HG03432 (cell line): Measurements from ENCODE around the gene RNF144A.
A peak's percentile ranks its signal among the peaks of the same experiment; 100 is the strongest.

Experiments
- ATAC-seq: cut with Tn5 transposase; IDR thresholded peaks from one replicate; pipeline ENCODE4 v1.9.1; 2021; ENCODE audit warnings: mild to moderate bottlenecking, moderate library complexity; ENCODE audit not compliant: unreplicated experiment

Gene RNF144A

GRCh38 chr2:6906165-6906741 is 11.0 kb upstream of the RNF144A start:
- ATAC-seq: no peak

- ATAC-seq: no peak
These were observed 8.9 kb upstream of the RNF144A start for GRCh38 chr2:6908291-6908690.

GRCh38 chr2:6909431-6910385 is 7.5 kb upstream of the RNF144A start:
- ATAC-seq: peak; percentile 99

GRCh38 chr2:6911721-6912120 is 5.5 kb upstream of the RNF144A start:
- ATAC-seq: no peak

- ATAC-seq: no peak
These were observed 3.6 kb upstream of the RNF144A start for GRCh38 chr2:6913415-6914157.

- no peak for ATAC-seq
These were observed 2.4 kb upstream of the RNF144A start for GRCh38 chr2:6914828-6915227.

GRCh38 chr2:6915399-6915798 is 1.8 kb upstream of the RNF144A start:
- ATAC-seq: no peak

- no peak for ATAC-seq
These were observed 988 bp upstream of the RNF144A start for GRCh38 chr2:6916224-6916623.

GRCh38 chr2:6916736-6917070 is 509 bp upstream of the RNF144A start:
- no peak for ATAC-seq

GRCh38 chr2:6917761-6918421 is 679 bp downstream of the RNF144A start:
- peak; percentile 40 for ATAC-seq

- ATAC-seq: no peak
These were observed 2.9 kb downstream of the RNF144A start for GRCh38 chr2:6919901-6920742.

- ATAC-seq: no peak
These were observed 3.5 kb downstream of the RNF144A start for GRCh38 chr2:6920743-6921064.

- no peak for ATAC-seq
These were observed 4.2 kb downstream of the RNF144A start for GRCh38 chr2:6921321-6921922.

GRCh38 chr2:6922201-6922656 is 5.0 kb downstream of the RNF144A start:
- no peak for ATAC-seq

- ATAC-seq: no peak
These were observed 6.1 kb downstream of the RNF144A start for GRCh38 chr2:6923319-6923718.

GRCh38 chr2:6924101-6924923 is 7.1 kb downstream of the RNF144A start:
- ATAC-seq: no peak

GRCh38 chr2:6924924-6925409 is 7.8 kb downstream of the RNF144A start:
- no peak for ATAC-seq

GRCh38 chr2:6926071-6926732 is 9.0 kb downstream of the RNF144A start:
- ATAC-seq: no peak
